KOPT-K1 (cell line): Measurements from ENCODE around the gene GRK2.

ENCODE experiments used
- H3K27ac ChIP-seq: fragments of 200-600 bp; sonication (generic); 2 replicates; pipeline ENCODE4 v1.5.1; 2016; ENCODE audit warnings: antibody characterized with exemption, mild to moderate bottlenecking, low read depth, low read length; ENCODE audit not compliant: poor library complexity, severe bottlenecking
- H3K36me3 ChIP-seq: fragments of 200-600 bp; sonication (generic); 2 replicates; pipeline ENCODE4 v1.5.1; 2017; ENCODE audit warnings: antibody characterized with exemption, mild to moderate bottlenecking, low read length, moderate library complexity; ENCODE audit not compliant: insufficient read depth
- H3K9me3 ChIP-seq: fragments of 200-600 bp; sonication (generic); 2 replicates; pipeline ENCODE4 v1.5.1; 2017; ENCODE audit warnings: antibody characterized with exemption, low read length, mild to moderate bottlenecking; ENCODE audit not compliant: insufficient read depth, poor library complexity, severe bottlenecking

Gene GRK2

GRCh38 chr11:67281552-67282150 lies 15.4 kb downstream of the GRK2 start:
- peak overlapping the region; percentile 20 for H3K27ac ChIP-seq
- peaks cover 91% of the 10 kb centered on the region for H3K36me3 ChIP-seq
- H3K9me3 ChIP-seq = no peaks in the 10 kb centered on the region

- H3K27ac ChIP-seq = peak overlapping the region; percentile 100
- H3K36me3 ChIP-seq = peaks cover 97% of the 10 kb centered on the region
- no peaks in the 10 kb centered on the region for H3K9me3 ChIP-seq
Observed at GRCh38 chr11:67282155-67282875, 16.0 kb downstream of the GRK2 start.

- Histone ChIP-seq H3K27ac (peak overlapping the region; percentile 100), H3K36me3 (peaks cover 94% of the 10 kb centered on the region), H3K9me3 (no peaks in the 10 kb centered on the region)
Observed at GRCh38 chr11:67282876-67283371, 16.7 kb downstream of the GRK2 start.

GRCh38 chr11:67283481-67283963 lies 17.2 kb downstream of the GRK2 start:
- Histone ChIP-seq H3K36me3 (peaks cover 88% of the 10 kb centered on the region), H3K9me3 (no peaks in the 10 kb centered on the region), H3K27ac (peak overlapping the region; percentile 100)

- peak overlapping the region; percentile 100 for H3K27ac ChIP-seq
- H3K9me3 ChIP-seq = no peaks in the 10 kb centered on the region
- H3K36me3 ChIP-seq = peaks cover 74% of the 10 kb centered on the region
Observed at GRCh38 chr11:67284811-67285540, 18.7 kb downstream of the GRK2 start.

GRCh38 chr11:67285541-67286498 lies 19.5 kb downstream of the GRK2 start:
- H3K9me3 ChIP-seq = no peaks in the 10 kb centered on the region
- H3K27ac ChIP-seq = peak overlapping the region; percentile 100
- H3K36me3 ChIP-seq = peaks cover 73% of the 10 kb centered on the region

- peaks cover 73% of the 10 kb centered on the region for H3K36me3 ChIP-seq
- H3K27ac ChIP-seq = peak overlapping the region; percentile 100
Observed at GRCh38 chr11:67286621-67287333, 20.5 kb downstream of the GRK2 start.

GRCh38 chr11:67287355-67288197 lies 21.3 kb downstream of the GRK2 start:
- peak overlapping the region; percentile 100 for H3K27ac ChIP-seq
- H3K36me3 ChIP-seq = peaks cover 73% of the 10 kb centered on the region
- no peaks in the 10 kb centered on the region for H3K9me3 ChIP-seq

More at GRCh38 chr11:67286621-67287333, 20.5 kb downstream of the GRK2 start:
- no peaks in the 10 kb centered on the region for H3K9me3 ChIP-seq

GRCh38 chr11:67288198-67288451 lies 21.9 kb downstream of the GRK2 start:
- peak overlapping the region; percentile 100 for H3K27ac ChIP-seq
- no peaks in the 10 kb centered on the region for H3K9me3 ChIP-seq
- peaks cover 73% of the 10 kb centered on the region for H3K36me3 ChIP-seq

- H3K27ac ChIP-seq = peak overlapping the region; percentile 100
Observed at GRCh38 chr11:67288452-67289225, 22.4 kb downstream of the GRK2 start.

GRCh38 chr11:67289226-67289650 lies 23.0 kb downstream of the GRK2 start, which contains the start of gene ANKRD13D:
ANKRD13D (plus strand) TSS chr11:67289303; CDS start chr11:67289461, 158 bp downstream.
- Histone ChIP-seq H3K9me3 (peaks cover under 1% of the 10 kb centered on the region), H3K36me3 (peaks cover 73% of the 10 kb centered on the region)

More at GRCh38 chr11:67288452-67289225, 22.4 kb downstream of the GRK2 start:
- H3K36me3 ChIP-seq = peaks cover 73% of the 10 kb centered on the region
- no peaks in the 10 kb centered on the region for H3K9me3 ChIP-seq

GRCh38 chr11:67289651-67290479 lies 23.6 kb downstream of the GRK2 start:
- H3K9me3 ChIP-seq = peaks cover 6% of the 10 kb centered on the region
- peak overlapping the region; percentile 100 for H3K27ac ChIP-seq
- peaks cover 73% of the 10 kb centered on the region for H3K36me3 ChIP-seq

More at GRCh38 chr11:67289226-67289650, 23.0 kb downstream of the GRK2 start, which contains the start of gene ANKRD13D:
- H3K27ac ChIP-seq = peak within 1 kb of the TSS; percentile 100
